Measurements from ENCODE around the gene SRRM4.

DNA sequence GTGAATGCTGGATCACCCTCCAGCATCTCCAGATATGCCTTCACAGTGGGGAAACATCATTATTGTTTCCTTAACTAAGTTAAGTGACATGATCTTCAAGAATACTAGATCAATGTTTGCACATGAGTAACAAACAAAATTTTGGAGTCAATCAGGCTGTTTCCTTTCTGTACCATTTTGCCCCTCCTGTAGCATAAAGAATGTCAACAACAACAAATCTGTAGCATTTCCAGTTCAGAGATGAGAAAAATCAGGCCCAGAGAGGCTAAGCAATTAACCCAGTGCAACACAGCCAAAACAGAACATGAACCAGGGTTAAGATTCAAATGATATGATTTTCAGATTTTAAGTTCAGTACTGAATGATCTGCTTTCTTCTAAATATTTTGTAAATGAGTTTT, 31.7 kb downstream of the SRRM4 start:
- TF ChIP-seq, protein P1, sequence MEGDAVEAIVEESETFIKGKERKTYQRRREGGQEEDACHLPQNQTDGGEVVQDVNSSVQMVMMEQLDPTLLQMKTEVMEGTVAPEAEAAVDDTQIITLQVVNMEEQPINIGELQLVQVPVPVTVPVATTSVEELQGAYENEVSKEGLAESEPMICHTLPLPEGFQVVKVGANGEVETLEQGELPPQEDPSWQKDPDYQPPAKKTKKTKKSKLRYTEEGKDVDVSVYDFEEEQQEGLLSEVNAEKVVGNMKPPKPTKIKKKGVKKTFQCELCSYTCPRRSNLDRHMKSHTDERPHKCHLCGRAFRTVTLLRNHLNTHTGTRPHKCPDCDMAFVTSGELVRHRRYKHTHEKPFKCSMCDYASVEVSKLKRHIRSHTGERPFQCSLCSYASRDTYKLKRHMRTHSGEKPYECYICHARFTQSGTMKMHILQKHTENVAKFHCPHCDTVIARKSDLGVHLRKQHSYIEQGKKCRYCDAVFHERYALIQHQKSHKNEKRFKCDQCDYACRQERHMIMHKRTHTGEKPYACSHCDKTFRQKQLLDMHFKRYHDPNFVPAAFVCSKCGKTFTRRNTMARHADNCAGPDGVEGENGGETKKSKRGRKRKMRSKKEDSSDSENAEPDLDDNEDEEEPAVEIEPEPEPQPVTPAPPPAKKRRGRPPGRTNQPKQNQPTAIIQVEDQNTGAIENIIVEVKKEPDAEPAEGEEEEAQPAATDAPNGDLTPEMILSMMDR (conservative IDR thresholded peaks at IDR 0.05) = no peak
- TF ChIP-seq EZH2 (IDR thresholded peaks at IDR 0.05; ENCODE audit: low read depth) = no peak

Data from PC-9 (cell line).